Measurements from ENCODE around the gene PLCB1.

Gene PLCB1

DNA sequence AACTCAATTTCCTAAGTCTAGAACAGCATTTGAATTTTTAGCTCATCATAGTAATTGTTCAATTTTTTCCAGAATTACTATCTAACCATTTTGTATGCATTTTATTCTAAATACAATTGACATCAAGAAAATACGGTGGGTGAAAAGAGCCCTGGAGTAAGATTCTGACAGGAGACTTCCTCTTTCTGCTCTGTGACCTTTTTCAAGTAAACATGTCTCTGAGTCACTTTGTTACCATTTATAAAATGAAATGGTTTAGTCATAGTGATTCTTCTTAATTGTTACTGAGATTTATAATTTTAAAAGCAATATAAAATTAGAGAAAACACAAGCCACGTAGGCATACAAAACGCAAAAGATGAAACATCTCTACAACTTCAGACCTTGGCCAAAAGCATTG lies 80.2 kb downstream of the PLCB1 start:
- no peak for DNase-seq (ENCODE audit: low read depth)

GRCh38 chr20:8213270-8213669 lies 81.2 kb downstream of the PLCB1 start:
- no peak for DNase-seq (ENCODE audit: low read depth)

GRCh38 chr20:8213831-8214587 lies 81.9 kb downstream of the PLCB1 start:
- no peak for DNase-seq (ENCODE audit: low read depth)

GRCh38 chr20:8215361-8215781 lies 83.3 kb downstream of the PLCB1 start:
- DNase-seq (ENCODE audit: low read depth), result no peak

GRCh38 chr20:8216375-8217200 lies 84.5 kb downstream of the PLCB1 start:
- DNase-seq (ENCODE audit: low read depth), result no peak

DNA sequence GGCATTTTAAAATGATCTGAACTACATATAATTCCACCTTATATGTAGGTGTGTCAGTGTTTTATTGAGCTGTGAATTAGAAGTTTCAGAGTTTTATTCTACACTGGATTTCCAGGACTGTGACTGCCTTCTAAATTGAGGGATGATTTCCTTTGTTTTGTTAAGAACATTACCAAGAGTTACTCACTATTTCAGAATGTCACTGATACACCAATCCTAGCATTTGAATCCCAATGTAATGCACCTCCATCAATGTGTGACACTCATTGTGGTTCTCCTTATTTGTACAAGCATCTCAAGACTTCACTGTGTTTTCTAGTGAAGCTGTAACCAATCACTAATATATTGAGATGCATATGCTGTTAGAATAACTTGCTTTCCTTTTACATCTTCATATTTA lies 86.8 kb downstream of the PLCB1 start:
- DNase-seq (ENCODE audit: low read depth), result no peak

DNA sequence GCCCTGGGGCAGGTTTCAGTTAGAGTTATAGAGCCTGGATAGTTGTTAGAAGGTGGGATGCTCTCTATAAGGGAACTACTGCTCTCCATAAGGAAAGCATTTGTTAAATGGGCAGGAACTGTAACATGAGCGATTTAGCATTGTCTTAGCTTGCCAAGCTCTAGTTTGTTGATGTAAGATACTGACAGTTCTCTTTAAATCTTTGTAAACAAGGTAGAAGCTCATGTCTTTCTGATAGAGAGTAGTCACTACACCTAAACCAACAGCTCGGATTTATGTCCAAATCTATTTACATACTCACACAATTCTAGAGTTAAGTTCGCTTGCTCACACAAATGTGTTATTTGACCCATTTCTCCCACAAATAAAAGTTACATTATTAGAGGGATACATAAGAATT lies 87.3 kb downstream of the PLCB1 start:
- DNase-seq (ENCODE audit: low read depth), result no peak

DNA sequence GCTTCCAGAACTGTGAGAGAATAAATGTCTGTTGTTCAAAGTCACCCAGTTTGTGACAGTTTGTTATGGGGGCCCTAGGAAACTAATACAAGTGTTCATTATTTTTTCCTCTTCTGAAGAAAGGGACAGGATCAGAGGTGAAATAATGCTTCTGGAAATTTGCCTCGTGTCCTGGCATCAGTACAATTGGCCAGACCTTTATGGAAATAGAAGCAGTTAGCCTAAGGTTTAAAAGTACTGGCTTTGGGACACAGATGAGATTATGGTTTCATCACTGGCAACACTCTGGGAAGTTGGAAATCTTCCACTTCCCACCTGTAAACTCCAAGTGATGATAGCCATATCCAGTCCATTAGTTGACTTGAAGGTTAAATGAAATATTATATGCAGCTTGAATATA lies 88.7 kb downstream of the PLCB1 start:
- no peak for DNase-seq (ENCODE audit: low read depth)

GRCh38 chr20:8221887-8222419 lies 89.9 kb downstream of the PLCB1 start:
- no peak for DNase-seq (ENCODE audit: low read depth)

DNA sequence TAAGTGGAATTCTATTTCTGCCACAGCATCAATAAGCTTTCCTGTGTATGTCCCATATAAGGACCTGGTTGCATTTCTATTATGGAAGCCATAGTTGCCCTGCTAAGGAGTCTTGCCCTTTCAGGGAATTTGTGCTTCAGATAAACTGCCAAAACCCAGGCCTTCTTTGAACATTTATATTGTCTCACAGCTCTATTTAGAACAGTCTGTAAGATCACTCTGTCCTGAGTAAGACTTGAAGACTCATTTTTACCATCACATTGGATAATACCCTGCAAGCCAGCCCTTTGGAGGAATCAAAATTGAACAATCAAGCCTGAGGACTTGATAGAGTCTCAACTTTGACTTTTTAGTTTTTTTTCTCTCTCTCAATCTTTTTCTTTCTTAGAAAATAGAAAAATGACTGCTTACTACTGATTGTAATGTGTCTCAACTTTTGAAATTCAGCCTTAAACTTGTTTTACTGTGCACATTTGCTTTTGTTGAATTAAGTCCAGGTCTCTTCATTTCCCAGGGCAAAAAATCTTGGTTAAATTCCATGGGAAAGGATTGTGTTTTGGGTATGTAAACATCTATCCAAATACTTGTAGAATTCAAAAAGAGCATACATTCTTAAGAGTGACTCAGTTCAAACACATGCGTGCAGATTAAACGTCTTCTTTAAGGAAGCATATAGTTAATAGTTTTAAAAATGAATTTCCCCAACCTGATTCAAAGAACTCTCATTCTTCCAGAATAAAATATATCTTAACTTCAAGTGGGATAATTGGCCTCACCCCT lies 91.2 kb downstream of the PLCB1 start:
- no peak for DNase-seq (ENCODE audit: low read depth)

- DNase-seq (ENCODE audit: low read depth), result no peak
Measured at GRCh38 chr20:8225658-8226057, 93.6 kb downstream of the PLCB1 start.

DNA sequence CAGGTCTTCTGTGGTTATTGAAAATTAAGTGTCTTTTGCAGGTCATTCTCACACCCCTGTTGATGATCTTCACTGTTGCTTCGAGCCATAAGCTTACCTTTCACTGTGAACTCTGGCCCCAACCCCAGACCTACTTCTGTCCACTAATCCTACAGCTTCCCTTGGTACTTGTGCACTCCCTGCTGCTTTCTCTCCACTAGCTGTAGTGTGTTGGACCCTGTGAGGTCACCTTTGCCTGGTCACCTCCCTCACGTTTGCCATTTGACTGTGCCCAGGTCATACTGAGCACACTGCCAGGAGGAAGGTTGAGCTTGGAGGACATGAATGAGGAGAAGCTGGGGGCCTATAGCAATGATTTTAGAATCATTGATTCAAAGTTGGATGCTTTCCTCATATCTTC lies 94.0 kb downstream of the PLCB1 start:
- no peak for DNase-seq (ENCODE audit: low read depth)

DNA sequence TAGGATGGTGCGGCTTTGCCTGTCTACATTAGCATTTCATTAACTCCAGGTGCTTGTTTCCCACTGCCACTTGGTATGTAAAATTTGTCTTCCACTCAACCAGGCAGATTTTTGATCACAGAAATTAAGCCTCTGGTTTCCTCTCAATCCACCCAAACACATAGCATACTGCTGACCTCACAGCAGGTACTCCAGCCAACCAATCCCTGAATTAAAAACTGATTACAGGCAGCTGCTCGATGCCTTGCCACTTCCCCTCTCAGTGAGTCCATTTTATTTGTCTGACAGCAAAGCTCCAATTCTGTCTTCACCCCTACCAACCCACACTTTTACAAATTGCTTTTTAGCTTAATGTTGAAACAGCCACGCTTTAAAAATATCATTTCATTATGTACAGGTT lies 95.2 kb downstream of the PLCB1 start:
- no peak for DNase-seq (ENCODE audit: low read depth)

- DNase-seq (ENCODE audit: low read depth), result no peak
Measured at GRCh38 chr20:8228315-8228714, 96.2 kb downstream of the PLCB1 start.

DNA sequence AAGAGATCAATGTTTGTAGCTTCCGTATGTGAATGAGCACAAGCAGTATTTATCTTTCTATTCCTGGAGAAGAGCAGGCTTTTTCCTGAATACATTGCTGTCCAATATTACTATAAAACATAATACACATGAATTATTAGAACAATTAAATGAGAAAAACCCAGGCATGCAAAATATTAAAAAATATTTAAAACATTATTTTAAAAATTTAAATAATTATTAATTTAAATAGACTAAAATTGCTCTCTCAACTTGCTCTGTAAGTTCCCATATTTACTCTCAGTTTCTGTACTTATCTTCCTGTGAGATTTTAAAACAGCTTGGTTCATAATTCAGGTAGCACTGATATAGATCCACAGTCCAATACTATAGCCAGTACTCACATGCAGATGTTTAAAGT lies 97.0 kb downstream of the PLCB1 start:
- DNase-seq (ENCODE audit: low read depth), result no peak

GRCh38 chr20:8231038-8231437 lies 99.0 kb downstream of the PLCB1 start:
- DNase-seq (ENCODE audit: low read depth), result no peak

- no peak for DNase-seq (ENCODE audit: low read depth)
Measured at GRCh38 chr20:8232332-8232731, 100.3 kb downstream of the PLCB1 start.

- no peak for DNase-seq (ENCODE audit: low read depth)
Measured at GRCh38 chr20:8234580-8234979, 102.5 kb downstream of the PLCB1 start.

DNA sequence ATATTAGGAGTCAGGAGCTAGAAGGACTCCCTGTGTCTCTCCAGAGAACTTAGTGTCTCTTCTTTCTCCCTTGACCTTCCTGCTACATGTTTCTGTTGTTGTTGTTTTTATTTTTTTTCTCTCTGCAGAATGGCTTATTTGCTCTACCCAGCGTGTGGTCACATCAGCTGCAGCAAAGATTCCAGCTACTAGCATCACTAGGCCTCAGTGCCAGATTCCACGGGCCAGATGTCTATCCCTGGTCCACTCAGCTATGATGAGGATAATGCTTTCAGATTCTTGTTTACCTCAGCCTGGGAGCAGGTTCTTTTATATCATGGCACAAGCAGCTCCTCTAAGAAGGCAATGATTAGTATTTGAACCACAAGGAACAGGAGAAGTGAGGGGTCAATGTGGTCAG lies 110.0 kb downstream of the PLCB1 start:
- DNase-seq (ENCODE audit: low read depth), result no peak

DNA sequence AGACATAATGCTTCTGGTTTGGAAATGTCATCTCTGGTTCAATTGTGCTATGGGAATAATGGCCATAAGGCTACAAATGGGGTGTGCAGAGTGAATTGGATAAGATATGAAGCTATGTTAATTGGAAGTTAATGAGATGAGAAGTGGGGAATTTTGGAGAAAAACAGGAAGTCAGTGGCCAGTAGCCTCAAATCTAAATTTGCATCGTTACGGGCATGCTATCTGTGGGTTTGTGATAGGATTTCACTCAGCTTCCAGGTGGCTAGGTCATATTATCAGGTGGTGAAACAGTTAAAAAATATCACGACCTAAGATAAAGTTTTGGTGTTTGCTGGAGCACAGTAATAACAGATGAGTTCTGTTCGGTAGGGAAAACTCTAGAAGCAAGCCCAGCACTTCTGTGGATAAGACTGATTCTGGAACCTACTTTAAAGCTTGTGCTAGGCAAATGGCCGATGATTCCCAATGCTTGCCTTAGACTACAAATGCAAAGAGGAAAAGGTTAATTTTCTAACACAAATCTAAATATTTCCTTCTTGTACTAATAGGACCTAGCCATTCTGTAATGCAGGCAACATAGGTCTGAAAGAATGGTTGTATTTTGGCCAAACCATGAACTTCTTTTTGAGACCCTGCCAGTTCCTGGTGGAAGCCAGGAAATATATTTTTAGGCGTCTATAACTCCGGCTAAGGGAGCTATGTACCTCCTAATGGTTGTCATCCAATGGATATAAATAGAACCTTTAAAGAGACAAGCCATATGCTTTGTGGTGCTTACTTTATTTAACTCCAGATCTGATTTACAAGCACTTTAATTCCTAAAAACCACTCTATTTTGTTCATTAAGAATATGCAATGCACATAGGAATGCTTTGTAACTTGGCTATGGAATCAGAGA lies 111.0 kb downstream of the PLCB1 start:
- no peak for DNase-seq (ENCODE audit: low read depth)

DNA sequence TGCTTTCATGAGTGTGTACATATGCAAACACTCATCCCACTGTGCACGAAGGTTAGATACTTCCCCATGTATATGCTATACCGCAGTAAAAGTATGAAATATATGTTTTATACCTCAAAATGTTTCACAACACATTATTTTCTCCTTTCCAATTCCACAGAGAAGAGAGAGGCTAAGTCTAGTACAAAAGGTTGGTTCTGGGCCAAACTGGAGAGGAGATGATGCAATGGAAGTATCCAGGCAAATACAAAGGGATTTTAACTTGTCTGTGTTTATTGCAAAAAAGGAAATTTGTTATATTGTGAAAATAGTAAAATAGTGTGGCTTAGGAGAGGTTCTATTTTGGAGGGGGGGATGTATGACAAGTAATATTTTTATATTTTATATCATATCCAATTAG lies 112.6 kb downstream of the PLCB1 start:
- no peak for DNase-seq (ENCODE audit: low read depth)

Measured in stimulated activated CD8-positive, alpha-beta memory T cell treated with anti-CD3 and anti-CD28 coated beads, Interleukin-15, amount 100 ng/mL, for 24 hours (primary cell).